DMS 273 treated with DMSO at 0.1 percent for 48 hours (cell line): ENCODE data around the gene CDCP2.
"Not testable (repeated sequence)": the region's sequence is repeated elsewhere in the genome, so short reads cannot be mapped to it uniquely, and the experiment has no call there.

ENCODE experiments used
- DNase-seq: peaks from one replicate; lab custom pipeline; 2025; lab: John Stamatoyannopoulos, UW

The CDCP2 gene

GRCh38 chr1:54168206-54168965, 15.6 kb upstream of the CDCP2 start:
- DNase-seq = no peak

- DNase-seq = no peak
These were observed 14.8 kb upstream of the CDCP2 start for GRCh38 chr1:54167422-54168139.

- not testable (repeated sequence) for DNase-seq
These were observed 13.6 kb upstream of the CDCP2 start for GRCh38 chr1:54166357-54166756.

- no peak for DNase-seq
These were observed 12.3 kb upstream of the CDCP2 start for GRCh38 chr1:54165146-54165545.

GRCh38 chr1:54163573-54163972, 10.8 kb upstream of the CDCP2 start:
- no peak for DNase-seq

GRCh38 chr1:54163051-54163450, 10.3 kb upstream of the CDCP2 start:
- no peak for DNase-seq

- no peak for DNase-seq
These were observed 8.8 kb upstream of the CDCP2 start for GRCh38 chr1:54161495-54162168.

- no peak for DNase-seq
These were observed 7.6 kb upstream of the CDCP2 start for GRCh38 chr1:54160351-54160750.

- DNase-seq = no peak
These were observed 7.0 kb upstream of the CDCP2 start for GRCh38 chr1:54159733-54160316.

GRCh38 chr1:54158071-54158470, 5.3 kb upstream of the CDCP2 start:
- DNase-seq = no peak

- DNase-seq = no peak
These were observed 4.6 kb upstream of the CDCP2 start for GRCh38 chr1:54157401-54157800.

GRCh38 chr1:54156986-54157385, 4.2 kb upstream of the CDCP2 start:
- no peak for DNase-seq

- no peak for DNase-seq
These were observed 3.4 kb upstream of the CDCP2 start for GRCh38 chr1:54156201-54156600.

- no peak for DNase-seq
These were observed 987 bp upstream of the CDCP2 start for GRCh38 chr1:54153535-54154439.

GRCh38 chr1:54151013-54151412, 1.8 kb downstream of the CDCP2 start:
- no peak for DNase-seq

- DNase-seq = no peak
These were observed 3.1 kb downstream of the CDCP2 start for GRCh38 chr1:54149734-54150133.

- DNase-seq = no peak
These were observed 8.4 kb downstream of the CDCP2 start for GRCh38 chr1:54144366-54144765.

GRCh38 chr1:54142146-54142900, 10.5 kb downstream of the CDCP2 start:
- DNase-seq = no peak

GRCh38 chr1:54139711-54140110, 13.1 kb downstream of the CDCP2 start:
- no peak for DNase-seq

- no peak for DNase-seq
These were observed 13.8 kb downstream of the CDCP2 start for GRCh38 chr1:54138994-54139393.

GRCh38 chr1:54137534-54138061, 15.2 kb downstream of the CDCP2 start:
- no peak for DNase-seq
